H9 (cell line): ENCODE measurements around the gene PRPF19. TPM values are rescaled to one million over a fixed set of nuclear protein-coding genes. Genes with fewer than 3 reads are reported as not detected.
A peak's percentile ranks its signal among the peaks of the same experiment; 100 is the strongest.

Experiments used
- DNase-seq: peaks from one replicate; pipeline ENCODE4 v3.0.0-alpha.2; 2017
- H2AFZ ChIP-seq: one replicate; pipeline ENCODE4 v1.6.1; 2013; ENCODE audit warnings: mild to moderate bottlenecking, low read length, control low read depth, moderate library complexity
- H2AK5ac ChIP-seq: 2 replicates; pipeline ENCODE4 v1.6.1; 2013; ENCODE audit warnings: low read length, control low read depth, mixed read lengths; ENCODE audit not compliant: insufficient read length
- H2BK120ac ChIP-seq: one replicate; pipeline ENCODE4 v1.6.1; 2013; ENCODE audit warnings: low read depth, mild to moderate bottlenecking, low read length, control low read depth, inconsistent platforms; ENCODE audit not compliant: poor library complexity, severe bottlenecking
- H2BK12ac ChIP-seq: 2 replicates; pipeline ENCODE4 v1.6.1; 2013; ENCODE audit warnings: low read length, control low read depth, mixed read lengths, low read depth; ENCODE audit not compliant: insufficient read length
- H2BK15ac ChIP-seq: 2 replicates; pipeline ENCODE4 v1.6.1; 2013; ENCODE audit warnings: low read depth, low read length, control low read depth
- H2BK20ac ChIP-seq: one replicate; pipeline ENCODE4 v1.6.1; 2013; ENCODE audit warnings: low read depth, mild to moderate bottlenecking, low read length, control low read depth, inconsistent platforms; ENCODE audit not compliant: poor library complexity, severe bottlenecking
- H2BK5ac ChIP-seq: 2 replicates; pipeline ENCODE4 v1.6.1; 2013; ENCODE audit warnings: low read length, control low read depth, mixed read lengths; ENCODE audit not compliant: insufficient read length
- H3K14ac ChIP-seq: 2 replicates; pipeline ENCODE4 v1.6.1; 2013; ENCODE audit warnings: low read length, control low read depth; ENCODE audit not compliant: insufficient read depth
- H3K18ac ChIP-seq: 2 replicates; pipeline ENCODE4 v1.6.1; 2013; ENCODE audit warnings: low read depth, mild to moderate bottlenecking, mixed read lengths, low read length, control low read depth; ENCODE audit not compliant: insufficient read length
- H3K23ac ChIP-seq: 2 replicates; pipeline ENCODE4 v1.6.1; 2013; ENCODE audit warnings: low read length, control low read depth, mixed read lengths, low read depth; ENCODE audit not compliant: insufficient read length
- H3K23me2 ChIP-seq: 2 replicates; pipeline ENCODE4 v1.6.1; 2013; ENCODE audit warnings: low read depth, mild to moderate bottlenecking, mixed read lengths, low read length, control low read depth; ENCODE audit not compliant: insufficient read length, poor library complexity, severe bottlenecking
- H3K27ac ChIP-seq: 2 replicates; pipeline ENCODE4 v1.5.1; 2013; ENCODE audit warnings: low read length, control low read depth, mixed read lengths, low read depth; ENCODE audit not compliant: insufficient read length
- H3K27me3 ChIP-seq: 2 replicates; pipeline ENCODE4 v1.6.1; 2013; ENCODE audit warnings: low read length, control low read depth, inconsistent platforms; ENCODE audit not compliant: insufficient read depth
- H3K4ac ChIP-seq: 2 replicates; pipeline ENCODE4 v1.6.1; 2013; ENCODE audit warnings: low read depth, mild to moderate bottlenecking, control low read depth, inconsistent platforms, low read length, moderate library complexity
- H3K4me1 ChIP-seq: 2 replicates; pipeline ENCODE4 v1.6.1; 2013; ENCODE audit warnings: low read length, control low read depth, inconsistent platforms; ENCODE audit not compliant: insufficient read depth
- H3K4me2 ChIP-seq: 2 replicates; pipeline ENCODE4 v1.6.1; 2013; ENCODE audit warnings: low read length, control low read depth, mixed read lengths; ENCODE audit not compliant: insufficient read length, insufficient read depth
- H3K56ac ChIP-seq: 2 replicates; pipeline ENCODE4 v1.6.1; 2013; ENCODE audit warnings: low read depth, mild to moderate bottlenecking, mixed read lengths, low read length, control low read depth; ENCODE audit not compliant: insufficient read length
- H3K79me1 ChIP-seq: 2 replicates; pipeline ENCODE4 v1.6.1; 2013; ENCODE audit warnings: low read depth, mild to moderate bottlenecking, moderate library complexity, low read length, control low read depth, inconsistent platforms; ENCODE audit not compliant: insufficient read depth, poor library complexity, severe bottlenecking
- H3K79me2 ChIP-seq: 2 replicates; pipeline ENCODE4 v1.6.1; 2013; ENCODE audit warnings: low read length, control low read depth, inconsistent platforms; ENCODE audit not compliant: insufficient read depth
- H3K9ac ChIP-seq: 2 replicates; pipeline ENCODE4 v1.6.1; 2013; ENCODE audit warnings: low read length, control low read depth, mixed read lengths; ENCODE audit not compliant: insufficient read length; ENCODE audit errors: extremely low read depth
- H3K9me3 ChIP-seq: one replicate; pipeline ENCODE4 v1.6.1; 2013; ENCODE audit warnings: low read depth, low read length, inconsistent platforms; ENCODE audit not compliant: control insufficient read depth
- H3T11ph ChIP-seq: one replicate; pipeline ENCODE4 v1.6.1; 2013; ENCODE audit warnings: mild to moderate bottlenecking, low read length, control low read depth, inconsistent platforms
- H4K20me1 ChIP-seq: one replicate; pipeline ENCODE4 v1.6.1; 2013; ENCODE audit not compliant: control insufficient read depth, insufficient read length, insufficient read depth
- H4K5ac ChIP-seq: 2 replicates; pipeline ENCODE4 v1.6.1; 2013; ENCODE audit warnings: low read depth, mild to moderate bottlenecking, mixed read lengths, low read length, control low read depth; ENCODE audit not compliant: insufficient read length
- H4K8ac ChIP-seq: replicated peaks from 2 replicates; pipeline ENCODE4 v1.6.1; 2013; ENCODE audit warnings: low read length, control low read depth, mixed read lengths, low read depth; ENCODE audit not compliant: insufficient read length
- H4K91ac ChIP-seq: 2 replicates; pipeline ENCODE4 v1.6.1; 2013; ENCODE audit warnings: low read depth, mild to moderate bottlenecking, moderate library complexity, mixed read lengths, low read length, control low read depth; ENCODE audit not compliant: insufficient read length
- H3K27ac Mint-ChIP-seq, 3 experiments: 2 replicates in 2 of 3; 3 replicates in 1 of 3; pipeline ENCODE4 v1.8.0; 2020 to 2021; ENCODE audit warnings: mixed read lengths in 3 of 3, mild to moderate bottlenecking in 1 of 3, moderate library complexity in 1 of 3
- H3K27me3 Mint-ChIP-seq: 2 replicates; pipeline ENCODE4 v1.8.0; 2021; ENCODE audit warnings: low read depth, mild to moderate bottlenecking, moderate library complexity, mixed read lengths
- H3K36me3 Mint-ChIP-seq, 3 experiments: 2 replicates in 2 of 3; 3 replicates in 1 of 3; pipeline ENCODE4 v1.8.0; 2020 to 2021; ENCODE audit warnings: low read depth in 3 of 3, mixed read lengths in 3 of 3; ENCODE audit not compliant: insufficient read depth in 1 of 3
- H3K4me1 Mint-ChIP-seq, 2 experiments: 2 replicates each; pipeline ENCODE4 v1.8.0; 2020; ENCODE audit warnings: mixed read lengths in 2 of 2
- H3K4me3 Mint-ChIP-seq, 2 experiments: 2 replicates in 1 of 2; 3 replicates in 1 of 2; pipeline ENCODE4 v1.8.0; 2020 to 2021; ENCODE audit warnings: mild to moderate bottlenecking in 2 of 2, mixed read lengths in 2 of 2, moderate library complexity in 1 of 2
- H3K9me3 Mint-ChIP-seq, 2 experiments: 2 replicates in 1 of 2; 3 replicates in 1 of 2; pipeline ENCODE4 v1.8.0; 2020; ENCODE audit warnings: mild to moderate bottlenecking in 2 of 2, mixed read lengths in 2 of 2, moderate library complexity in 1 of 2
- CTCF ChIP-seq: fragments of 200-600 bp; sonication (generic); conservative IDR thresholded peaks from 3 replicates; pipeline ENCODE4 v1.8.0; 2021; ENCODE audit warnings: antibody characterized with exemption, mild to moderate bottlenecking
- WGBS: extraction: QIAGEN DNeasy Blood & Tissue Kit; methylation state at CpG from one replicate; pipeline ENCODE4 v1.1.7; 2013; ENCODE audit warnings: missing lambda C conversion rate, low lambda C conversion rate, mixed read lengths; ENCODE audit not compliant: insufficient read length; ENCODE audit errors: extremely low coverage; 5-methylcytosine and 5-hydroxymethylcytosine counted together
- total RNA-seq: library from RNA; stranded (reverse); gene quantifications from 2 replicates; pipeline ENCODE4 v1.2.1, GENCODE V29; 2021

Gene PRPF19
- total RNA-seq, 1 experiment from 2014 or later, result 130 TPM

GRCh38 chr11:60923800-60924109 lies 17.4 kb upstream of the PRPF19 start:
- H3K27me3 Mint-ChIP-seq, result peaks cover 7% of the 10 kb centered on the region
- Histone ChIP-seq H2AFZ (no peak overlapping the region), H2BK120ac (no peak overlapping the region), H2AK5ac (no peak overlapping the region), H3K27me3 (no peaks in the 10 kb centered on the region), H3K23me2 (peaks cover 10% of the 10 kb centered on the region), H4K8ac (no peak overlapping the region), H3K4ac (no peak overlapping the region), H3K27ac (no peak overlapping the region), H3K79me1 (no peaks in the 10 kb centered on the region), H3K14ac (no peak overlapping the region), H3K56ac (no peak overlapping the region), H3K79me2 (no peaks in the 10 kb centered on the region), H3K18ac (no peak overlapping the region), H4K20me1 (no peaks in the 10 kb centered on the region), H2BK12ac (no peak overlapping the region), H3K23ac (no peak overlapping the region), H2BK20ac (no peak overlapping the region), H3T11ph (no peak overlapping the region), H3K9ac (no peak overlapping the region), H4K91ac (no peak overlapping the region), H2BK5ac (no peak overlapping the region), H3K4me2 (peak overlapping the region; percentile 91), H2BK15ac (no peak overlapping the region), H3K4me1 (peaks cover 2% of the 10 kb centered on the region), H3K9me3 (no peaks in the 10 kb centered on the region), H4K5ac (no peak overlapping the region)
- H3K9me3 Mint-ChIP-seq, result no peaks in the 10 kb centered on the region
- H3K4me3 Mint-ChIP-seq, result peak overlapping the region; percentile 78 to 93; a peak in 4 of 5 replicates
- H3K36me3 Mint-ChIP-seq, result peaks cover 26 to 51% (median 46%) of the 10 kb centered on the region in 3 experiments; a peak in 6 of 7 replicates
- peaks cover 16 to 21% of the 10 kb centered on the region in 2 experiments for H3K4me1 Mint-ChIP-seq
- WGBS, result no CpG with 5 or more reads among the region's 6 CpGs
- H3K27ac Mint-ChIP-seq, result no peak overlapping the region
- no peak for TF ChIP-seq CTCF
- DNase-seq, result no peak
